Mesendoderm (in vitro differentiated cells): Measurements from ENCODE around the gene MGAT5.

Source experiments
- DNase-seq: peaks from one replicate; pipeline ENCODE4 v3.0.0; 2013
- H2AK5ac ChIP-seq: 2 replicates; pipeline ENCODE4 v1.6.1; 2013; ENCODE audit warnings: low read length, inconsistent platforms
- H2BK120ac ChIP-seq: 2 replicates; pipeline ENCODE4 v1.6.1; 2013; ENCODE audit warnings: low read depth, mild to moderate bottlenecking, low read length, moderate library complexity, mixed read lengths
- H2BK15ac ChIP-seq: replicated peaks from 2 replicates; pipeline ENCODE4 v1.6.1; 2013; ENCODE audit warnings: low read depth, mild to moderate bottlenecking, moderate library complexity
- H2BK5ac ChIP-seq: 2 replicates; pipeline ENCODE4 v1.6.1; 2013; ENCODE audit warnings: low read length, inconsistent platforms
- H3K18ac ChIP-seq: 2 replicates; pipeline ENCODE4 v1.6.1; 2013; ENCODE audit warnings: mild to moderate bottlenecking, low read length, mixed read lengths
- H3K23ac ChIP-seq: one replicate; pipeline ENCODE4 v1.6.1; 2013; ENCODE audit warnings: low read length
- H3K27ac ChIP-seq: 2 replicates; pipeline ENCODE4 v1.5.1; 2013; ENCODE audit warnings: low read depth, mild to moderate bottlenecking, inconsistent platforms, low read length, moderate library complexity
- H3K27me3 ChIP-seq: 2 replicates; pipeline ENCODE4 v1.6.1; 2013; ENCODE audit warnings: low read length, control low read depth, mild to moderate bottlenecking, inconsistent platforms; ENCODE audit not compliant: insufficient read depth, poor library complexity
- H3K36me3 ChIP-seq: 2 replicates; pipeline ENCODE4 v1.6.1; 2013; ENCODE audit warnings: low read length, inconsistent platforms; ENCODE audit not compliant: control insufficient read depth, insufficient read depth
- H3K4ac ChIP-seq: one replicate; pipeline ENCODE4 v1.6.1; 2013; ENCODE audit warnings: low read depth, mild to moderate bottlenecking, low read length, moderate library complexity
- H3K4me1 ChIP-seq: 2 replicates; pipeline ENCODE4 v1.6.1; 2013; ENCODE audit warnings: low read depth, low read length, inconsistent platforms; ENCODE audit not compliant: control insufficient read depth
- H3K4me2 ChIP-seq: 2 replicates; pipeline ENCODE4 v1.6.1; 2013; ENCODE audit warnings: low read length
- H3K4me3 ChIP-seq: 2 replicates; pipeline ENCODE4 v1.5.1; 2013; ENCODE audit warnings: mild to moderate bottlenecking, low read length
- H3K56ac ChIP-seq: one replicate; pipeline ENCODE4 v1.6.1; 2013; ENCODE audit warnings: low read length
- H3K79me1 ChIP-seq: 2 replicates; pipeline ENCODE4 v1.6.1; 2013; ENCODE audit warnings: low read length, inconsistent platforms
- H3K79me2 ChIP-seq: 2 replicates; pipeline ENCODE4 v1.6.1; 2013; ENCODE audit warnings: mild to moderate bottlenecking, low read length; ENCODE audit not compliant: control insufficient read depth, insufficient read depth
- H3K9ac ChIP-seq: 2 replicates; pipeline ENCODE4 v1.6.1; 2013; ENCODE audit warnings: low read length, inconsistent platforms
- H4K5ac ChIP-seq: one replicate; pipeline ENCODE4 v1.6.1; 2013; ENCODE audit warnings: low read length
- H4K8ac ChIP-seq: one replicate; pipeline ENCODE4 v1.6.1; 2013; ENCODE audit warnings: low read depth, mild to moderate bottlenecking, control low read depth, low read length, moderate library complexity
- whole genome bisulfite sequencing: extraction: QIAGEN DNeasy Blood & Tissue Kit; methylation state at CpG from one replicate; pipeline ENCODE4 v1.1.7; 2013; ENCODE audit warnings: low lambda C conversion rate, missing lambda C conversion rate; ENCODE audit not compliant: insufficient coverage; ENCODE audit errors: extremely low coverage; 5-methylcytosine and 5-hydroxymethylcytosine counted together

MGAT5 gene

DNA sequence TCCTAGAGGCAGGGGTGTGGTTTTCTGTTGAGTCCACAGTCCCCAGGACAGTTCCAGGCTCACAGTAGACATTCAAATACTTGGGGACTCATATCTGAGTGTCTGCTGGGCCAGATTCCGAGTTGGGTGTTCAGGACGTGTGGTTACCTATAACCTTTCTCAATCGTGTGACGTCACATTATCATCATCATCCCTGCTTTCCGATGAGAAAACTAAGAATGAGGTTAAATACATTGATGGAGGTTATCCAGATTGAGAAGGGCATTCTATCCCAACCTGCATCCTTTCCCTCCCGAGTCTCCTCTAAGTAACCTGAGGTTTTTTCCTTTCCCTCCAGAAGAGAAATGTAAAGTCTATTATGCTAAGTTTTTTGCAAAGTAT lies 204.6 kb downstream of the MGAT5 start:
- DNase-seq: no peak

DNA sequence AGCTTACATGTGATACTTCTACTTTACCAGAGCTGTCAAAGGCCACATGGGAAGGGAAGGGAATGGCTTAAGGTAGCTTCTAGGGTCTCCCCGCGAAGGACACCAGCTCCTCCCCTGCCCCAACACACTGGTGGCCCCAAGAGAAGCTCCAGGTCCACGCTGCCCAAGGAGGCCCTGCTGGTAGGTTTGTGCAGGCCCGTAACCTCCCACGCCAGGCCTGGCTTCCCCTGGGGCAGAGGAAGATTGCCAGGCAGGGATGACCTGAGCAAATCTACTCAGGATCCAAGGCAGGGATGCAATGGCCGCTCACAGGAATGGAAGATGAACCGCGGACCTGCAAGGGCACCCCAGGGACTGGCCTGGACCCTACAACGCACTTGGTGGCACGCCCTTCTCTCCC lies 205.1 kb downstream of the MGAT5 start:
- Histone ChIP-seq H3K27ac (no peak overlapping the region), H3K23ac (no peak overlapping the region), H3K4me3 (no peak overlapping the region)

More for the DNA sequence above, 204.6 kb downstream of the MGAT5 start:
- no CpG with 5 or more reads among the region's 6 CpGs for WGBS
- H2BK120ac ChIP-seq: no peak overlapping the region
- H3K9ac ChIP-seq: no peak overlapping the region
- no peaks in the 10 kb centered on the region for H3K27me3 ChIP-seq
- H2AK5ac ChIP-seq: no peak overlapping the region
- no peaks in the 10 kb centered on the region for H3K79me1 ChIP-seq
- H2BK15ac ChIP-seq: no peak overlapping the region
- no peak overlapping the region for H3K4me3 ChIP-seq
- H3K36me3 ChIP-seq: no peaks in the 10 kb centered on the region
- H4K5ac ChIP-seq: no peak overlapping the region
- no peaks in the 10 kb centered on the region for H3K79me2 ChIP-seq
- no peak overlapping the region for H4K8ac ChIP-seq
- H3K4me2 ChIP-seq: no peak overlapping the region
- no peak overlapping the region for H3K56ac ChIP-seq
- no peak overlapping the region for H2BK5ac ChIP-seq
- H3K4me1 ChIP-seq: no peaks in the 10 kb centered on the region
- no peak overlapping the region for H3K18ac ChIP-seq
- no peak overlapping the region for H3K27ac ChIP-seq
- no peak overlapping the region for H3K4ac ChIP-seq
- H3K23ac ChIP-seq: no peak overlapping the region

DNA sequence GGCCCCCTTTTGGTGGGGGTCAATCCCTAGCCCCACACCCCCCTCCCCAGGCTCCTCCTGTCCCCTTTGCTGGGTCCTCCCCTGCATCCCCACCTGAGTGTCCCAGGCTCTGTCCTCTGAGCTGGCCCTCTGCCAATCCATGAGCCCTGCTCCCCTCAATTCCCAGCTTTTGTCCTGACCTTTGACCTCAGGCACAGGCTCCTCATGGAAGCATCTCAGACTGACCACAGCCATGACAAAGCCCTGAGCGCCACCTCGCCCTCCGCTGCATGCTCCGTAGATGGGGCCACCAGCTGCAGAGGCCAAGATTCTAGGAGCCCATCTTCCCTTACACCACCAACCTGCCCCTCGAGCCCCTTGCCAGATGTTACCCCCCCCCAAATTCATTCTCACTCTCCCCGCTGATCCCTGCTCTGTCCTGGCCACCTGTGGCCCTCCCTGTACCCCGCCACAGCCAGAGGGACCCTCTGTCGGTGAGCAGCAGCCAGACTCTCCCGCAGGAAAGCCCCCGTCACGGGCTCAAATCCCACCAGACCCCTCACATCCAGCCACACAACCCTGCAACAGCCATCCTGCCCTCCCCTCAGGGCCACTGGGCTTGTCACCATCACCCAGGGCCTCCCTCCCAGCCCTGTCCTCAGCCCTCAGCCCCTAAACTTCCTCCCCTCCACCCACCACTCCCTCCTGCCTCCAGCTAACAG lies 206.0 kb downstream of the MGAT5 start:
- no peak overlapping the region for H2BK120ac ChIP-seq

More for the DNA sequence above, 205.1 kb downstream of the MGAT5 start:
- no peak overlapping the region for H2BK120ac ChIP-seq
- H3K4ac ChIP-seq: no peak overlapping the region
- no peaks in the 10 kb centered on the region for H3K27me3 ChIP-seq
- WGBS: no CpG with 5 or more reads among the region's 10 CpGs
- no peaks in the 10 kb centered on the region for H3K36me3 ChIP-seq
- no peak for DNase-seq
- H4K5ac ChIP-seq: no peak overlapping the region
- H3K79me2 ChIP-seq: no peaks in the 10 kb centered on the region
- H3K4me2 ChIP-seq: no peak overlapping the region
- H3K79me1 ChIP-seq: no peaks in the 10 kb centered on the region
- H3K9ac ChIP-seq: no peak overlapping the region
- no peak overlapping the region for H3K56ac ChIP-seq
- H2AK5ac ChIP-seq: no peak overlapping the region
- H2BK15ac ChIP-seq: no peak overlapping the region
- no peaks in the 10 kb centered on the region for H3K4me1 ChIP-seq
- H2BK5ac ChIP-seq: no peak overlapping the region
- no peak overlapping the region for H4K8ac ChIP-seq
- no peak overlapping the region for H3K18ac ChIP-seq

DNA sequence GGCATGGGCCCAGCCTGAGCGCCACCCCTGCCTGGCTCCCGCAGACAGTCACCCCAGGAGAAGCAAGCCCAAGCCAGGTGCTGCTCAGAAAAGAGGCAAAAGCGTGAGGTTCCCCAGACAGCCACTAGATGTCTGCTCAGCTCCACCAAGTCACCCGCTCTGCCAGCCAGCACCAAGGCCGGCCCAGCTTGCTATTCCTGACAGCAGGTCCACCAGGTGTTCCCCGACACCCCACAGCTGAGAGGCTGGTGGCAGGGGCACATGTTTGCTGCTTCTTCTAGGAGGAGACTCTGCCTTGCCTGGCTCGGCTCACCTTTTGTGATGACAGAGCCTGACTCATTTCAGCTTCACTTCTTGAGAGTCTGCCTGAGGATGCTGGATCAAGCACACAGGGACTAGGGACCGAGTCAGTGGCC lies 206.7 kb downstream of the MGAT5 start:
- no peak overlapping the region for H3K4me3 ChIP-seq
- H4K8ac ChIP-seq: no peak overlapping the region
- H3K18ac ChIP-seq: no peak overlapping the region
- H3K27me3 ChIP-seq: no peaks in the 10 kb centered on the region
- H3K36me3 ChIP-seq: no peaks in the 10 kb centered on the region
- H3K9ac ChIP-seq: no peak overlapping the region
- no peak overlapping the region for H3K56ac ChIP-seq
- no peaks in the 10 kb centered on the region for H3K79me1 ChIP-seq
- H2AK5ac ChIP-seq: no peak overlapping the region
- no peak overlapping the region for H3K27ac ChIP-seq
- no peak overlapping the region for H3K4me2 ChIP-seq
- H3K4me1 ChIP-seq: no peaks in the 10 kb centered on the region
- H3K23ac ChIP-seq: no peak overlapping the region
- no CpG with 5 or more reads among the region's 8 CpGs for WGBS
- no peak overlapping the region for H3K4ac ChIP-seq
- no peak overlapping the region for H2BK15ac ChIP-seq
- H2BK5ac ChIP-seq: no peak overlapping the region
- no peak overlapping the region for H4K5ac ChIP-seq
- H2BK120ac ChIP-seq: no peak overlapping the region
- DNase-seq: peak; percentile 87
- no peaks in the 10 kb centered on the region for H3K79me2 ChIP-seq

More for the DNA sequence above, 206.0 kb downstream of the MGAT5 start:
- no peak overlapping the region for H3K9ac ChIP-seq
- H3K18ac ChIP-seq: no peak overlapping the region
- H4K8ac ChIP-seq: no peak overlapping the region
- no peak overlapping the region for H2AK5ac ChIP-seq
- DNase-seq: no peak
- H3K4me1 ChIP-seq: no peaks in the 10 kb centered on the region
- H2BK15ac ChIP-seq: no peak overlapping the region
- H3K56ac ChIP-seq: no peak overlapping the region
- no peak overlapping the region for H3K4me3 ChIP-seq
- no peak overlapping the region for H3K27ac ChIP-seq
- no peak overlapping the region for H3K23ac ChIP-seq
- no peak overlapping the region for H3K4me2 ChIP-seq
- no peak overlapping the region for H3K4ac ChIP-seq
- no CpG with 5 or more reads among the region's 11 CpGs for WGBS
- H3K27me3 ChIP-seq: no peaks in the 10 kb centered on the region
- H3K79me2 ChIP-seq: no peaks in the 10 kb centered on the region
- no peaks in the 10 kb centered on the region for H3K79me1 ChIP-seq
- H4K5ac ChIP-seq: no peak overlapping the region
- no peak overlapping the region for H2BK5ac ChIP-seq
- no peaks in the 10 kb centered on the region for H3K36me3 ChIP-seq

DNA sequence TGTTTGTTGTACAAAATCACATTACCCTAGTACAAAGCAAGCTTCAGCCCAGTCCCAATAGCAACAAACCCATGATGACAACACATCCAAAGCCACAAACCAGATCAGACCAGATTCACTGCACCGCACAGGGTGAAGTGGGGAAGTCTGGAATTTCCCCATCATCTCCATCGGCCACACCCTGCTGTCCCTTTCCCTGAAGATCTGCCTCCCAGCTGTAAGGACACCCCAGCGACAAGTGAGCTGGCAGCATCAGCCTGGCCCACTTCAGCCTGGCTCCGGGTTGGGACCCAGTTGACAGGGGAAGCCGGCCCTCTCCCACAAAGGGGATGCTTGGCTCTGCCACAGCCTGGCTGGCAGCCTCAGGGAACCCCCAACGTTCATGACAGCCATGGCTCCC lies 207.6 kb downstream of the MGAT5 start:
- WGBS: no CpG with 5 or more reads among the region's 6 CpGs
- H3K18ac ChIP-seq: no peak overlapping the region
- H3K27me3 ChIP-seq: no peaks in the 10 kb centered on the region
- H3K4me1 ChIP-seq: no peaks in the 10 kb centered on the region
- no peaks in the 10 kb centered on the region for H3K79me1 ChIP-seq
- no peak overlapping the region for H2BK5ac ChIP-seq
- H4K8ac ChIP-seq: no peak overlapping the region
- H3K79me2 ChIP-seq: no peaks in the 10 kb centered on the region
- no peak overlapping the region for H3K56ac ChIP-seq
- H2AK5ac ChIP-seq: no peak overlapping the region
- no peak overlapping the region for H3K4me3 ChIP-seq
- no peak overlapping the region for H4K5ac ChIP-seq
- no peak overlapping the region for H2BK120ac ChIP-seq
- no peak overlapping the region for H2BK15ac ChIP-seq
- H3K9ac ChIP-seq: no peak overlapping the region
- H3K27ac ChIP-seq: no peak overlapping the region
- no peak overlapping the region for H3K4me2 ChIP-seq
- H3K4ac ChIP-seq: no peak overlapping the region
- H3K23ac ChIP-seq: no peak overlapping the region
- DNase-seq: no peak
- H3K36me3 ChIP-seq: no peaks in the 10 kb centered on the region

DNA sequence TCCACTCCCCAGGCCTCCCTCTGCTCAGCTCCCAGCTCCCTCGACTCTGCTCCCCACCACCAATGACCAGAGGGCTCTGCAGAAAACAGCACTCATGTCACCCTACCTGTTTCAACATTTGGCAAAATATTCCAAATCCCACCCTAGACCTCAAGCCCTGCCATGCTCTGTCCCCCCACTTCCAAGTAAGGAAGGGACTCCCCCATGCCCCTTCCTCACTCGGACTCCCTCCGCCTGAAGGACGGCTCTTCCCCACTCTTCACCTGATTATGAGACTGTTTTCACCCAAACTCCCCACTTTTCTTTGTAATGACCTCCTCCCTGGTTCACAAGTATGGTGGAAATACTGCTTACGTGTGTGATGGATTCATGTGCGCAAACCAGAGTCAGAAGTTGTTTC lies 208.4 kb downstream of the MGAT5 start:
- H4K8ac ChIP-seq: no peak overlapping the region
- no CpG with 5 or more reads among the region's 6 CpGs for WGBS
- no peaks in the 10 kb centered on the region for H3K79me1 ChIP-seq
- H3K56ac ChIP-seq: no peak overlapping the region
- no peak overlapping the region for H4K5ac ChIP-seq
- no peak overlapping the region for H3K4me3 ChIP-seq
- H2BK15ac ChIP-seq: no peak overlapping the region
- no peak overlapping the region for H3K27ac ChIP-seq
- no peaks in the 10 kb centered on the region for H3K79me2 ChIP-seq
- no peak overlapping the region for H3K9ac ChIP-seq
- no peak overlapping the region for H2BK120ac ChIP-seq
- H3K23ac ChIP-seq: no peak overlapping the region
- no peaks in the 10 kb centered on the region for H3K27me3 ChIP-seq
- no peak for DNase-seq
- H2BK5ac ChIP-seq: no peak overlapping the region
- H3K18ac ChIP-seq: no peak overlapping the region
- no peaks in the 10 kb centered on the region for H3K36me3 ChIP-seq
- H3K4ac ChIP-seq: no peak overlapping the region
- no peaks in the 10 kb centered on the region for H3K4me1 ChIP-seq
- H2AK5ac ChIP-seq: no peak overlapping the region
- no peak overlapping the region for H3K4me2 ChIP-seq
